Osteocyte (in vitro differentiated cells): ENCODE results near the gene MTHFD1L. TPM values are rescaled to one million over a fixed set of nuclear protein-coding genes. Genes with fewer than 3 reads are reported as not detected.
A peak's percentile ranks its signal among the peaks of the same experiment; 100 is the strongest.

Source experiments
- DNase-seq: peaks from one replicate; pipeline ENCODE4 v3.0.0; 2021; ENCODE audit warnings: mixed read lengths; ENCODE audit not compliant: unreplicated experiment; ENCODE audit errors: extremely low spot score
- H3K27ac Mint-ChIP-seq: one replicate; pipeline ENCODE4 v1.8.0; 2021; ENCODE audit warnings: mild to moderate bottlenecking, mixed read lengths; ENCODE audit not compliant: unreplicated experiment
- H3K27me3 Mint-ChIP-seq: one replicate; pipeline ENCODE4 v1.8.0; 2021; ENCODE audit warnings: mixed read lengths; ENCODE audit not compliant: unreplicated experiment
- H3K36me3 Mint-ChIP-seq: one replicate; pipeline ENCODE4 v1.8.0; 2021; ENCODE audit warnings: mixed read lengths; ENCODE audit not compliant: unreplicated experiment
- H3K4me1 Mint-ChIP-seq: one replicate; pipeline ENCODE4 v1.8.0; 2021; ENCODE audit warnings: mixed read lengths; ENCODE audit not compliant: unreplicated experiment
- H3K4me3 Mint-ChIP-seq: one replicate; pipeline ENCODE4 v1.8.0; 2021; ENCODE audit warnings: mild to moderate bottlenecking, moderate library complexity, mixed read lengths; ENCODE audit not compliant: unreplicated experiment
- H3K9me3 Mint-ChIP-seq: one replicate; pipeline ENCODE4 v1.8.0; 2021; ENCODE audit warnings: mixed read lengths; ENCODE audit not compliant: unreplicated experiment
- CTCF ChIP-seq: fragments of 200-600 bp; sonication (generic); IDR thresholded peaks from 2 replicates; pipeline ENCODE4 v1.5.0; 2021; ENCODE audit warnings: antibody characterized with exemption, mild to moderate bottlenecking, moderate library complexity
- total RNA-seq: library from RNA; stranded (reverse); gene quantifications from 2 replicates; pipeline ENCODE4 v1.2.1, GENCODE V29; 2021

The MTHFD1L gene
- total RNA-seq, 1 donor from 2014 or later: 63.2 TPM

GRCh38 chr6:150915880-150916265 is 50.4 kb downstream of the MTHFD1L start:
- no peak for DNase-seq
- peaks cover 31% of the 10 kb centered on the region for H3K36me3 Mint-ChIP-seq
- peaks cover 3% of the 10 kb centered on the region for H3K9me3 Mint-ChIP-seq
- H3K4me3 Mint-ChIP-seq: no peak overlapping the region
- peaks cover 10% of the 10 kb centered on the region for H3K4me1 Mint-ChIP-seq
- no peak for TF ChIP-seq CTCF
- peak overlapping the region; percentile 47 for H3K27ac Mint-ChIP-seq
- no peaks in the 10 kb centered on the region for H3K27me3 Mint-ChIP-seq

GRCh38 chr6:150919938-150920337 is 54.4 kb downstream of the MTHFD1L start:
- H3K27ac Mint-ChIP-seq: no peak overlapping the region
- H3K4me3 Mint-ChIP-seq: no peak overlapping the region
- peaks cover 27% of the 10 kb centered on the region for H3K4me1 Mint-ChIP-seq
- DNase-seq: peak; percentile 6
- H3K27me3 Mint-ChIP-seq: no peaks in the 10 kb centered on the region
- peaks cover 32% of the 10 kb centered on the region for H3K36me3 Mint-ChIP-seq
- TF ChIP-seq CTCF: no peak
- no peaks in the 10 kb centered on the region for H3K9me3 Mint-ChIP-seq

GRCh38 chr6:150922137-150922536 is 56.6 kb downstream of the MTHFD1L start:
- peak; percentile 36 for DNase-seq
- no peak for TF ChIP-seq CTCF
- Mint-ChIP-seq H3K36me3 (peaks cover 34% of the 10 kb centered on the region), H3K27me3 (no peaks in the 10 kb centered on the region), H3K4me1 (peaks cover 42% of the 10 kb centered on the region), H3K27ac (no peak overlapping the region), H3K9me3 (no peaks in the 10 kb centered on the region), H3K4me3 (no peak overlapping the region)

GRCh38 chr6:150924808-150925589 is 59.5 kb downstream of the MTHFD1L start:
- peak overlapping the region; percentile 96 for H3K27ac Mint-ChIP-seq
- DNase-seq: peak; percentile 60
- no peak for TF ChIP-seq CTCF
- no peak overlapping the region for H3K4me3 Mint-ChIP-seq
- peaks cover 59% of the 10 kb centered on the region for H3K4me1 Mint-ChIP-seq
- peaks cover 29% of the 10 kb centered on the region for H3K36me3 Mint-ChIP-seq
- no peaks in the 10 kb centered on the region for H3K9me3 Mint-ChIP-seq
- no peaks in the 10 kb centered on the region for H3K27me3 Mint-ChIP-seq

GRCh38 chr6:150925590-150925928 is 60.1 kb downstream of the MTHFD1L start:
- Mint-ChIP-seq H3K27me3 (no peaks in the 10 kb centered on the region), H3K9me3 (no peaks in the 10 kb centered on the region), H3K4me1 (peaks cover 61% of the 10 kb centered on the region), H3K4me3 (no peak overlapping the region), H3K36me3 (peaks cover 28% of the 10 kb centered on the region), H3K27ac (peak overlapping the region; percentile 96)
- no peak for TF ChIP-seq CTCF
- no peak for DNase-seq
